Motor neuron (in vitro differentiated cells): Measurements from ENCODE around the gene FBRS. TPM values are rescaled to one million over a fixed set of nuclear protein-coding genes. Genes with fewer than 3 reads are reported as not detected.
"Not testable (repeated sequence)": the region's sequence is repeated elsewhere in the genome, so short reads cannot be mapped to it uniquely, and the experiment has no call there.

Source experiments
- ATAC-seq, 8 experiments: fragments of 200-7000 bp; cut with Tn5 transposase; replicated peaks in 6 of 8; 2 replicates each; pipeline ENCODE4 v1.8.0; 2021; ENCODE audit warnings: mild to moderate bottlenecking in 8 of 8, moderate library complexity in 8 of 8
- H3K27ac ChIP-seq, 2 donors: fragments of 250-450 bp; sonication (Bioruptor Pico); 2 replicates each; pipeline ENCODE4 v1.9.0; 2021; ENCODE audit warnings: antibody characterized with exemption in 2 of 2, mild to moderate bottlenecking in 2 of 2, moderate library complexity in 1 of 2
- H3K4me1 ChIP-seq, 2 donors: fragments of 250-450 bp; sonication (Bioruptor Pico); replicated peaks in 1 of 2; 2 replicates each; pipeline ENCODE4 v1.6.1; 2021; ENCODE audit warnings: antibody characterized with exemption in 2 of 2, mild to moderate bottlenecking in 2 of 2, moderate library complexity in 1 of 2
- H3K4me3 ChIP-seq, 5 donors: fragments of 250-450 bp; sonication (Bioruptor Pico); 2 replicates each; pipeline ENCODE4 v1.9.0; 2021; ENCODE audit warnings: antibody characterized with exemption in 5 of 5, mild to moderate bottlenecking in 5 of 5, moderate library complexity in 4 of 5
- WGBS, 10 experiments: fragments of 450-650 bp; shearing (Covaris generic); methylation state at CpG; one replicate each; pipeline ENCODE4 v1.0.0; 2022; 5-methylcytosine and 5-hydroxymethylcytosine counted together
- in situ Hi-C, 9 experiments: fragments of 400-800 bp; cut with MboI; loops; one replicate each; pipeline ENCODE4 v1.15.0; 2021; ENCODE audit warnings: low sequenced_read_pairs in 9 of 9, low pct_unique_long_range_greater_than_20kb in 2 of 9; ENCODE audit not compliant: unreplicated experiment in 9 of 9
- total RNA-seq, 8 experiments: library from RNA; unstranded; fragments of 300-600 nt; gene quantifications; 2 replicates each; pipeline versions ENCODE4 v1.2.3 to v1.2.4, GENCODE V29; 2022

The FBRS gene
- total RNA-seq, 8 experiments from 2014 or later = 17.4 to 53.3 (median 29.4) TPM

- Histone ChIP-seq H3K27ac (peak overlapping the region; percentile 100), H3K4me1 (peaks cover 7 to 12% of the 10 kb centered on the region in 2 donors), H3K4me3 (peak overlapping the region; percentile 78 to 88 (median 83))
- WGBS, 10 experiments = 7 to 79% (median 26%) methylated on average over 2 to 16 of the region's 26 CpGs; no CpG with 5 or more reads in 1 of the 10 experiments
- in situ Hi-C loops = no loop called here
- peak; percentile 87 to 93 (median 89) for ATAC-seq
These were observed 39.3 kb downstream of the FBRS start for GRCh38 chr16:30697264-30698138.

DNA sequence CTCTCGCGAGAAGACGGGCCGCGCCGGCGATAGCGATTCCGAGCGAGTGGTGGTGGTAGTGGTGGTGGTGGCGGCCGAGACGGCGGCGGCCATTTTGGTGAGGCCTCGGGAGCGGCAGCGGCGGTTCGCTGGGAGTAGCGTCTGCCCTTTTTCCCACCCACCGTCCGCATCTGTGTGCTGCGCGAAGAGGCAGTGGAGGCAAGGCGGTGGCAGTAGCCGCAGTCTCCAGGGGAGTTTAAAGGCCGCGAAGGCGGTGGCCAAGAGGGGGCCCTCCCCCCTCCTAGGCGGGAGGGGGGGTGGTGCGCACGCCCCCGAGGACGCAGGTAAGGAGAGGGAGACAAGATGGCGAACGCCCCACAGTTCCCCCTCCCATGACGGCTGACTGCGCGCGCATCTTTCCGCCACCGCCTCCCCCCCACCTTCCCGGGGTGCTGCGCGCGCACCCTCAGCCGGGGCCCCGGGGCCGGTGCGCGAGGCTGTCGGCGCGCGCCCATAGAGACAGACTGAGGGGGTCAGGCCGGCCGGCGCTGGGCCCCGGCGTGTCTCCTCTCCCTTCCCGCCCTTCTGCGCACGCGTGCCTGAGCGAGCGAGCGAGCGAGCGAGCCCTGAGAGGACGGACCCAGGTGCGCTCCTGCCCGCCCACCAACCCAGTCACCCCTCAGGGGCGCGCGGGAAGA lies 40.0 kb downstream of the FBRS start:
- peak; percentile 57 to 83 (median 76) for ATAC-seq
- in situ Hi-C loops = no loop called here
- Histone ChIP-seq H3K4me3 (peak overlapping the region; percentile 78 to 88 (median 83)), H3K27ac (peak overlapping the region; percentile 100), H3K4me1 (peaks cover 7 to 12% of the 10 kb centered on the region in 2 donors)
- 0 to 2% methylated on average over 9 to 13 of the region's 76 CpGs; no CpG with 5 or more reads in 8 of the 10 experiments for WGBS, 10 experiments

GRCh38 chr16:30698816-30699614 lies 40.8 kb downstream of the FBRS start, which contains the start of gene SRCAP:
TSS of gene SRCAP (plus strand) at chr16:30699171. CDS start at chr16:30700825, 1,654 bp downstream.
- in situ Hi-C loops = no loop called here
- H3K27ac ChIP-seq = peak within 1 kb of the TSS; percentile 100
- peak; percentile 33 to 54 (median 49) for ATAC-seq
- H3K4me3 ChIP-seq = peak within 1 kb of the TSS; percentile 78 to 88 (median 83)
- H3K4me1 ChIP-seq = peaks cover 5 to 8% of the 10 kb centered on the region in 2 donors
- 0 to 14% (median 0%) methylated on average over 1 to 15 of the region's 57 CpGs; no CpG with 5 or more reads in 3 of the 10 experiments for WGBS, 10 experiments

- in situ Hi-C loops = loop anchor here in 1 of 9 experiments (10.0 kb wide), 1 partner anchor 55 kb away; no protein-coding TSS in a partner anchor
- Histone ChIP-seq H3K27ac (peak overlapping the region; percentile 100), H3K4me3 (peak overlapping the region; percentile 78 to 88 (median 83)), H3K4me1 (peaks cover 5 to 8% of the 10 kb centered on the region in 2 donors)
- 4 to 60% (median 48%) methylated on average over 5 to 8 of the region's 8 CpGs; no CpG with 5 or more reads in 2 of the 10 experiments for WGBS, 10 experiments
- no peak for ATAC-seq
These were observed 41.4 kb downstream of the FBRS start for GRCh38 chr16:30699615-30700099.

GRCh38 chr16:30700491-30700890 lies 42.3 kb downstream of the FBRS start:
- no peak overlapping the region for H3K4me3 ChIP-seq
- in situ Hi-C loops = loop anchor here in 1 of 9 experiments (10.0 kb wide), 1 partner anchor 54 kb away; no protein-coding TSS in a partner anchor
- 19 to 100% (median 59%) methylated on average over 2 to 9 of the region's 9 CpGs; no CpG with 5 or more reads in 3 of the 10 experiments for WGBS, 10 experiments

GRCh38 chr16:30700971-30701370 lies 42.7 kb downstream of the FBRS start:
- Histone ChIP-seq H3K4me3 (no peak overlapping the region), H3K27ac (no peak overlapping the region), H3K4me1 (peaks cover 5 to 8% of the 10 kb centered on the region in 2 donors)
- in situ Hi-C loops = loop anchor here in 1 of 9 experiments (10.0 kb wide), 1 partner anchor 54 kb away; no protein-coding TSS in a partner anchor
- 54 to 100% (median 96%) methylated on average over 1 to 5 of the region's 5 CpGs; no CpG with 5 or more reads in 2 of the 10 experiments for WGBS, 10 experiments
- ATAC-seq = no peak

More at GRCh38 chr16:30700491-30700890, 42.3 kb downstream of the FBRS start:
- Histone ChIP-seq H3K27ac (no peak overlapping the region), H3K4me1 (peaks cover 5 to 8% of the 10 kb centered on the region in 2 donors)
- ATAC-seq = no peak

- ATAC-seq, H3K27ac ChIP-seq, H3K4me1 ChIP-seq, H3K4me3 ChIP-seq: not testable (repeated sequence)
- in situ Hi-C loops = loop anchor here in 1 of 9 experiments (10.0 kb wide), 1 partner anchor 52 kb away; no protein-coding TSS in a partner anchor
- WGBS, 10 experiments = 92 to 100% (median 97%) methylated on average over 1 to 5 of the region's 12 CpGs; no CpG with 5 or more reads in 5 of the 10 experiments
These were observed 44.8 kb downstream of the FBRS start for GRCh38 chr16:30703071-30703470.

GRCh38 chr16:30703971-30704370 lies 45.7 kb downstream of the FBRS start:
- Histone ChIP-seq H3K4me3 (no peak overlapping the region), H3K27ac (no peak overlapping the region), H3K4me1 (peaks cover 5 to 8% of the 10 kb centered on the region in 2 donors)
- ATAC-seq = no peak
- 89 to 100% (median 96%) methylated on average over 1 to 9 of the region's 10 CpGs; no CpG with 5 or more reads in 1 of the 10 experiments for WGBS, 10 experiments
- in situ Hi-C loops = loop anchor here in 1 of 9 experiments (10.0 kb wide), 1 partner anchor 51 kb away; no protein-coding TSS in a partner anchor

DNA sequence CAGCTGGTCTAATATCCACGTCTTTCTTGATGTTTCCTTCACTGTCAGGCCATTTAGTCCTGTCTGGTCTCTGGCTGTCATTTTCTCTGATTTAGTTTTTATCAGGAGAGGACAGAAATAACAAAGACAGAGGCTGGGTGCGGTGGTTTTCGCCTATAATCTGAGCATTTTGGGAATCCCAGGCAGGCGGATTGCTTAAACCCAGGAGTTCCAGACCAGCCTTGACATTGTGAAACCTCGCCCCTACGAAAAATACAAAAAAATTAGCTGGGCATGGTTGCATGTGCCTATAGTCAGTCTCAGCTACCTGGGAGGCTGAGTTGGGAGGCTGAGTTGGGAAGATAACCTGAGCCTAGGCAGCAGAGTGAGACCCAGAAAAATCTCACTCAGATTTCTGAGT lies 47.8 kb downstream of the FBRS start:
- in situ Hi-C loops = loop anchor here in 1 of 9 experiments (10.0 kb wide), 1 partner anchor 49 kb away; no protein-coding TSS in a partner anchor
- Histone ChIP-seq H3K4me1 (no peaks in the 10 kb centered on the region), H3K27ac (no peak overlapping the region), H3K4me3 (no peak overlapping the region)
- WGBS, 10 experiments = 93 to 100% (median 98%) methylated on average over 2 to 5 of the region's 6 CpGs; no CpG with 5 or more reads in 2 of the 10 experiments
- ATAC-seq = no peak

DNA sequence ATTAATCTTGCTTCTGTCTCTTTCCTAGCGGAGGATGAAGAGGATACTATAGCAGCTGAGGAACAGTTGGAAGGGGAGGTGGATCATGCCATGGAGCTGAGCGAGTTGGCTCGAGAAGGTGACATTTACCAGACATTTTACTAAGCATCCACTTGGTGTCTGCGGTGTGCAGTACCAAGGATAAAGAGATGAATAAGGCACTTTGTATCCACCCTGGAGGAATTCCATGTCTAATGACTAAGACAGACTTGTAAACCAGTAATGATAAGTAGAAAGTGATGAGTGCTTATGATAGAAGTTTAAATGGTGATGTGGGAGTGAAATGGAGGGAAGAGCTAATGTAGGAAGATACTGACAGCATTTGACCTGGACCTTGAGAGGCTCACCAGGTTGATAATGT lies 52.7 kb downstream of the FBRS start:
- ATAC-seq = no peak
- in situ Hi-C loops = no loop called here
- 80 to 100% (median 100%) methylated on average over 1 to 4 of the region's 4 CpGs; no CpG with 5 or more reads in 1 of the 10 experiments for WGBS, 10 experiments
- Histone ChIP-seq H3K27ac (no peak overlapping the region), H3K4me3 (no peak overlapping the region), H3K4me1 (no peaks in the 10 kb centered on the region)

DNA sequence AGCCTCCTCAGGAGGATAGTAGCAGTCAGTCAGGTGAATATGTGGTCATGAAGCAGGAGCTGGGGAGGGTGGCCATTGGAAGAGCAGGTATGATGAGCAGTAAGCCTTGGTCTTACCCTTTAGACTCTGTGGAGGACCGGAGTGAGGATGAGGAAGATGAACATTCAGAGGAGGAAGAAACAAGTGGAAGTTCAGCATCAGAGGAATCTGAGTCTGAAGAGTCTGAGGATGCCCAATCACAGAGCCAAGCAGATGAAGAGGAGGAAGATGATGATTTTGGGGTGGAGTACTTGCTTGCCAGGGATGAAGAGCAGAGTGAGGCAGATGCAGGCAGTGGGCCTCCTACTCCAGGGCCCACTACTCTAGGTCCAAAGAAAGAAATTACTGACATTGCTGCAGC lies 53.5 kb downstream of the FBRS start:
- WGBS, 10 experiments = 83 to 100% (median 100%) methylated on average over 1 of the region's 1 CpG; no CpG with 5 or more reads in 4 of the 10 experiments
- ATAC-seq = no peak
- Histone ChIP-seq H3K27ac (no peak overlapping the region), H3K4me1 (no peaks in the 10 kb centered on the region), H3K4me3 (no peak overlapping the region)
- in situ Hi-C loops = no loop called here
